22Rv1 (cell line): ENCODE results near the gene NARS2.

Source experiments
- CTCF ChIP-seq: fragments of 450-650 bp; IDR thresholded peaks from 2 replicates; pipeline ENCODE4 v1.5.1; 2017; ENCODE audit warnings: mild to moderate bottlenecking
- ZFX ChIP-seq: fragments of 450-650 bp; IDR thresholded peaks from 2 replicates; pipeline ENCODE4 v1.6.1; 2017; ENCODE audit warnings: antibody characterized with exemption, borderline replicate concordance

- TF ChIP-seq CTCF = no peak
- TF ChIP-seq ZFX = no peak
Measured at GRCh38 chr11:78576549-78577097, 2.0 kb upstream of the NARS2 start.
